ENCODE measurements around the gene TADA3.

Gene TADA3

GRCh38 chr3:9785602-9786001 lies 6.7 kb downstream of the TADA3 start:
- no peak for DNase-seq (ENCODE audit: low read depth, low spot score)
- no peak overlapping the region for H3K4me3 ChIP-seq (ENCODE audit: low read depth, low read length)
- in situ Hi-C loops (cut with HindIII; ENCODE audit: low sequenced_read_pairs): no loop called here
- TF ChIP-seq, protein P1, sequence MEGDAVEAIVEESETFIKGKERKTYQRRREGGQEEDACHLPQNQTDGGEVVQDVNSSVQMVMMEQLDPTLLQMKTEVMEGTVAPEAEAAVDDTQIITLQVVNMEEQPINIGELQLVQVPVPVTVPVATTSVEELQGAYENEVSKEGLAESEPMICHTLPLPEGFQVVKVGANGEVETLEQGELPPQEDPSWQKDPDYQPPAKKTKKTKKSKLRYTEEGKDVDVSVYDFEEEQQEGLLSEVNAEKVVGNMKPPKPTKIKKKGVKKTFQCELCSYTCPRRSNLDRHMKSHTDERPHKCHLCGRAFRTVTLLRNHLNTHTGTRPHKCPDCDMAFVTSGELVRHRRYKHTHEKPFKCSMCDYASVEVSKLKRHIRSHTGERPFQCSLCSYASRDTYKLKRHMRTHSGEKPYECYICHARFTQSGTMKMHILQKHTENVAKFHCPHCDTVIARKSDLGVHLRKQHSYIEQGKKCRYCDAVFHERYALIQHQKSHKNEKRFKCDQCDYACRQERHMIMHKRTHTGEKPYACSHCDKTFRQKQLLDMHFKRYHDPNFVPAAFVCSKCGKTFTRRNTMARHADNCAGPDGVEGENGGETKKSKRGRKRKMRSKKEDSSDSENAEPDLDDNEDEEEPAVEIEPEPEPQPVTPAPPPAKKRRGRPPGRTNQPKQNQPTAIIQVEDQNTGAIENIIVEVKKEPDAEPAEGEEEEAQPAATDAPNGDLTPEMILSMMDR (IDR thresholded peaks at IDR 0.05; ENCODE audit: low read depth, low read length): no peak

DNA sequence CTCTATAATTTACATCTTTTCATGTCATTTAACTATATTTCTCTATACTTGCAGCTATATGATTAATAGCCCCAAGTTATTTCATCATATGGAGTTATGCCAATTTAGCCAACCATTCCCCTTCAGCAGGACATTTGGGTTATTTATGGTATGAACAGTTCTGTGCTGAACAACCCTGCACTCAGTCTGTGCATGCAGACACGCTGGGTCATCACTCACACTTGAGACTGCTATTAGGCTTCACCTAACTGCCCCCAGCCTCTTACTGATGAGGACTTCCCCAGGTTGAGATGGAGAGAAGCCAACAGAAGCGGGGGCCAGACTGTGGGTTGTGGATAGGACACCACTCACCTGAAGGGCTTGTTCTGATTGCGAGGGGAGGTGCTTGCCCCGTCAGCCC lies 7.3 kb downstream of the TADA3 start:
- in situ Hi-C loops (cut with HindIII; ENCODE audit: low sequenced_read_pairs): no loop called here
- H3K4me3 ChIP-seq (ENCODE audit: low read depth, low read length): no peak overlapping the region
- TF ChIP-seq, protein P1 (IDR thresholded peaks at IDR 0.05; ENCODE audit: low read depth, low read length): no peak
- no peak for DNase-seq (ENCODE audit: low read depth, low spot score)

- no peak for DNase-seq (ENCODE audit: low read depth, low spot score)
- TF ChIP-seq, protein P1 (IDR thresholded peaks at IDR 0.05; ENCODE audit: low read depth, low read length): no peak
- in situ Hi-C loops (cut with HindIII; ENCODE audit: low sequenced_read_pairs): no loop called here
- no peak overlapping the region for H3K4me3 ChIP-seq (ENCODE audit: low read depth, low read length)
Observed at GRCh38 chr3:9783954-9784353, 8.3 kb downstream of the TADA3 start.

GRCh38 chr3:9782770-9783169 lies 9.5 kb downstream of the TADA3 start:
- no peak overlapping the region for H3K4me3 ChIP-seq (ENCODE audit: low read depth, low read length)
- in situ Hi-C loops (cut with HindIII; ENCODE audit: low sequenced_read_pairs): no loop called here
- no peak for DNase-seq (ENCODE audit: low read depth, low spot score)
- TF ChIP-seq, protein P1 (IDR thresholded peaks at IDR 0.05; ENCODE audit: low read depth, low read length): no peak

GRCh38 chr3:9781978-9782603 lies 10.2 kb downstream of the TADA3 start:
- H3K4me3 ChIP-seq (ENCODE audit: low read depth, low read length): no peak overlapping the region
- no peak for DNase-seq (ENCODE audit: low read depth, low spot score)
- TF ChIP-seq, protein P1 (IDR thresholded peaks at IDR 0.05; ENCODE audit: low read depth, low read length): no peak
- in situ Hi-C loops (cut with HindIII; ENCODE audit: low sequenced_read_pairs): no loop called here

DNA sequence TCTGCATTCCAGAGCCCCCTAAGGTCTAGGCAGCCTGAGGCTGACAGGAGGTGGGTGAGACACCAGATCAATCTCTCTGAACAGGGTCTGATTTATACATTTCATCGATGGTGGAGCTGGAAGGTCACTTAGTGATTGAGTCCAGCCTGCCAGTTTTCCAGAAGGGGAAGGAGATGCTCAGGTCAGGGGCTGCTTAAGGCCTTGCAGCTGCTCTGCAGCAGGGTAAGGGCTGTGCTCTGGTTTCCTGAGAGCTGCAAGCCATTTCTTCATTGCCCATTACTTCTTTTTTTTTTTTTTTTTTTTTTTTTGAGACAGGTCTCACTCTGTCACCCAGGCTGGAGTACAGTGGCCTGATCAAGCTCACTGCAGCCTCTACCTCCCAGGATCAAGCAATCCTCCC lies 10.7 kb downstream of the TADA3 start:
- in situ Hi-C loops (cut with HindIII; ENCODE audit: low sequenced_read_pairs): no loop called here

More for the DNA sequence above, 10.7 kb downstream of the TADA3 start:
- DNase-seq (ENCODE audit: low read depth, low spot score): no peak
- TF ChIP-seq, protein P1 (IDR thresholded peaks at IDR 0.05; ENCODE audit: low read depth, low read length): no peak
- H3K4me3 ChIP-seq (ENCODE audit: low read depth, low read length): no peak overlapping the region
